ENCODE data around the gene POU6F2.

POU6F2 gene

DNA sequence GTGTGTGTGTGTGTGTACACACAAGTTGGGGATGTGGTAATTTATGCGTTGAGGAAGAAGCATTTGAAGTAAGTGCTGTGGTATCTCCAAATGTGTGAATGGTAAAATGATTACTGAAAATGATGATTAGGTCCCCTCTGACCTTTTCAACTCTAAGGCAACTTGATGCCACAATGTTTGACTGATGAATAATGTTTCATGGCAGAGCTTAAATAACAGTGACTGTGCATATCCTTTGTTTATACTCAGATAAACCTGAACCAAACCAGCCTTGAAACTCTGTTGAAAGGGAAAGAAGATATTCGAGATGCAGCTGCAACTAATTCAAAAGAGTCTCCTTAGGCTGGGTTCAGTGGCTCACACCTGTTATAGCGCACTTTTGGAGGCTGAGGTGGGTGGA lies 523.6 kb downstream of the POU6F2 start:
- DNase-seq = no peak

GRCh38 chr7:39504963-39505362 lies 527.3 kb downstream of the POU6F2 start:
- no peak for DNase-seq

DNA sequence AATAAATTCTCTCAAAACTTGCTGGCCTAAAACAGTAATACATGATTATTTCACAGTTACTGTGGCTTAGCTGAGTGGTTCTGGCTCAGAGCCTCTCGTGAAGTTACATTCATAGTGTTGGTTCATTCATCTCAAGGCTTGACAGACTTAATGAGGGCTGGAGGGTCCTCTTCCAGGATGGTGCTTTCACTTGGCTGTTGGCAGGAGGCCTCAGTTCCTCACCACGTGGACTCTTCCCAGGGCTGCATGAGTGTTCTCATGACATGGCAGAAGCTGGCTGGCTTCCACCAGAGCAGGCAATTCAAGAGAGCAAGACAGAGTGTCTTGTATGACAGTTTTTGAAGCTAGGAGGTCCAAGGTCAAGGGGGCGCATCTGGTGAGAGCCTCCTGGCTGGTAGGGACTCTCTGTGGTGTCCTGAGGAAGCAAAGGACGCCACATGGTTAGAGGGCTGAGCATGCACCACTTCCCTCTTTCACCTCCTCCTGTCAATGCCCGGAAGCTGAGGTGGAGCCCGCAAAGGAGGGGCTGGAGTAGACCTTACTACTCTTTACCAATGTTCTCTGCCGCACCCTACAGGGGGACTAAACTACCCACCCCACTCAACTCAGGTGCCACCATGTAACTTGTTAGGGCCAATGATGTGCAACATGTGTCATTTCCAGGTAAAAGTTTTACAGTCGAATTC lies 530.3 kb downstream of the POU6F2 start:
- DNase-seq = peak in 1 of 56 donors; percentile 2

DNA sequence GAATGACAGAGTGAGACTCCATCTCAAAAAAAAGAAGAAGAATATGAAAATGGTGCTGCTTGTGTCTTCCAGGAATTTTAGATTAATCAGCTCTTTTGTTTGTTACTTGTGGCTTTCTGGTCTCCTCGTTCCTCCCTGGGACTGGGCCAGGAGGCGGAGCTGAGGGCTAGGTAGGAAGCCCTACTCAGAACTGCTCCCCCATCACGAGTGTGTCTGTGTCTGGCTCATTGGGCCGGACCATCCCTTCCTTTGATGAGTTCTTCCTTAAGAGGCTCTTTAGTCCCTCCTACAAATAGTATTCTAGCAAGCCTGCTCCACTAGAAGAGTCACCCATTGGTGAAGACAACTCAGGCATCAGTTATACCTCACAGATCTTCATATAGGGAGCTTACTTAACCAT lies 531.7 kb downstream of the POU6F2 start:
- DNase-seq = no peak

GRCh38 chr7:39509912-39510311 lies 532.2 kb downstream of the POU6F2 start:
- DNase-seq = no peak

- no peak for DNase-seq
Observed at GRCh38 chr7:39510864-39511354, 533.2 kb downstream of the POU6F2 start.

DNA sequence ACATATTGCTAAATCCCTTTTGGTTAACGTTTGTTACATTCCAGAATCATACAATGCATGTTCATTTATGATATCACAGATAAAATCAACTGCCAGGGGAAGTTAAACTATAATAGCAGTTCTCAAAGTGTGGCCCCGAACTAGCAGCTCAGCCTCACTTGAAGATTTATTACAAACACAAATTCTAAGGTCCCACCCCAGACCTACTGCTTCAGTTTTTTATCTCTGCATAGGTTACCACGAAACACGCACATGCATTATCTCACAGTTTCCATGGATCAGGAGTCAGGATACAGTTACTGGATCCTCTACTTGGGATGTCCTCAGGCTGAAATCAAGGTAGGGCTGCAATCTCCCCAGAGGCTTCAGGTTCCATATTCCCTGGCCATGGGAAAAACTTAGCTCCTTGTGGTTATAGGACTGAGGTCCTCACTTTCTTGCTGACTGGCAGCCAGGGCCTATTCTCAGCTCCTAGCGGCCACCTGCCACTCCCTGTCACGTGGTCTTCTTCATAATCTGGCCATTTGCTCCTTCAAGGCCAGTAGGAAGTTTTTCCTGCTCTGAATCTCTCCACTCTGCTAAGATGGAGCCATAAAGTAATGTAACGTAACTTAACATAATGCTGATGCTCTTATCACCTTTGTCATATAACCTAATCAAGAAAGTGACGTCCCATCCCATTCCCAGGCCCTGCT lies 538.0 kb downstream of the POU6F2 start:
- no peak for DNase-seq

DNA sequence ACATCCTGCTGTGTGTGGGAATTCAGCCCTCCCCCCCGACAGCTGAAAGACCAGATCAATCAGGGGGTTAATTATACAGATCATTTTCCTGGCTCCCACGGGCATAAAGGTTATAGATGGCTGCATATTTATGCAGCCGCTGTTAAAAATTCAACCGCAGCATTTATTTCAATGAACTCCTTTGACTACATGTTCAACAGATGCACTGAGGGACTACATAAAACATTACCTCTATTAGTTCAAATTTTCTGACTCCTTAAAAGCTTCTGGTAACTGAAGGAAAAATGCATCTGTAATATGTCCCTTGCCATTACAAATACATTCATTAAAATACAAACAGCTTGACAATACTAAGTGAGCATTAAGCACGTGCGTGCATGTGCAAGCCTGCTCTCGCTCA lies 538.8 kb downstream of the POU6F2 start:
- DNase-seq = no peak

DNA sequence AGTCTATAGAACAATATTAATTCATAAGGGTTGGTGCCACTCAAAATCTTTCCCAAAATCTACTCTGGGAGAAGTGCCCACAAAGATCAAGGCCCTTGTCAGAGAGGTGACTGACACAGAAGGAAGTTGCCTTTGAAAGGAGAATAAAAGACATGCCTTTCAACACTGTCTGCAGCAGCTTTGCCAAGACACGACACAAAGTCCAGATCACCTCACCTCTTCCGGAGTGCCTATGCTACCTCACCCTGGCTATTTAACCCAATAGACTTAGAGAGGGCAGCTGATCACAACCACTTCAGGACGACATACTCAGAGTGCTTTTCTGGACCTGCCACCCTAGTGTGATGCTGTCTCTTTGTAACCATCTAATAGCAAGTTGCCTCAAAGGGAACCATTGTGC lies 539.5 kb downstream of the POU6F2 start:
- no peak for DNase-seq

All from amygdala (tissue), 56 donors.